SK-N-SH (cell line): ENCODE results near the gene CABP4. TPM values are rescaled to one million over a fixed set of nuclear protein-coding genes. Genes with fewer than 3 reads are reported as not detected.

ENCODE experiments used
- CTCF ChIA-PET: fragments of 300-600, 350-600 bp; formaldehyde crosslinking; extraction: SDS; loops from one replicate; lab custom pipeline; 2021; lab: Yijun Ruan, JAX
- POLR2A ChIA-PET: fragments of 350-600 bp; sonication (Branson Sonifier 250); formaldehyde crosslinking; extraction: SDS; loops from one replicate; lab custom pipeline; 2020; ENCODE audit warnings: antibody characterized with exemption, inconsistent platforms; lab: Yijun Ruan, JAX
- DNase-seq: peaks from one replicate; pipeline ENCODE4 v3.0.0; 2012
- H2AFZ ChIP-seq: fragments of 200-600 bp; sonication (generic); 2 replicates; pipeline ENCODE4 v1.8.1; 2016; ENCODE audit warnings: antibody characterized with exemption, mild to moderate bottlenecking, low read depth
- H3F3A ChIP-seq: fragments of 200-600 bp; sonication (generic); replicated peaks from 2 replicates; pipeline ENCODE3; 2016; ENCODE audit warnings: antibody characterized with exemption, mild to moderate bottlenecking; ENCODE audit not compliant: insufficient read depth
- H3K27ac ChIP-seq, 2 experiments: fragments of 200-500 bp in 1 of 2; fragments of 200-600 bp in 1 of 2; sonication (Bioruptor generic) in 1 of 2; sonication (generic), shearing (Covaris generic) in 1 of 2; 2 replicates each; pipeline versions ENCODE4 v1.5.1 to v1.6.1; 2014 to 2016; ENCODE audit warnings: low read depth in 2 of 2, inconsistent platforms in 1 of 2, low read length in 1 of 2, mild to moderate bottlenecking in 1 of 2, mixed read lengths in 1 of 2
- H3K27me3 ChIP-seq: fragments of 200-600 bp; sonication (generic), shearing (Covaris generic); 2 replicates; pipeline ENCODE4 v1.6.1; 2016; ENCODE audit warnings: mixed run types; ENCODE audit not compliant: insufficient read depth
- H3K36me3 ChIP-seq, 2 experiments: fragments of 200-500 bp in 1 of 2; fragments of 200-600 bp in 1 of 2; sonication (Bioruptor generic) in 1 of 2; sonication (generic) in 1 of 2; replicated peaks in 1 of 2; 2 replicates each; pipeline versions ENCODE3 to v1.5.1; 2014 to 2016; ENCODE audit warnings: low read length in 1 of 2, mild to moderate bottlenecking in 1 of 2; ENCODE audit not compliant: insufficient read depth in 2 of 2, control insufficient read depth in 1 of 2
- H3K4me1 ChIP-seq, 2 experiments: fragments of 200-500 bp in 1 of 2; fragments of 200-600 bp in 1 of 2; sonication (Bioruptor generic) in 1 of 2; sonication (generic), shearing (Covaris generic) in 1 of 2; 2 replicates each; pipeline versions ENCODE4 v1.5.1 to v1.6.1; 2014 to 2016; ENCODE audit warnings: low read depth in 1 of 2, low read length in 1 of 2, mixed run types in 1 of 2; ENCODE audit not compliant: insufficient read depth in 2 of 2, control insufficient read depth in 1 of 2
- H3K4me2 ChIP-seq: fragments of 200-600 bp; sonication (generic), shearing (Covaris generic); 2 replicates; pipeline ENCODE4 v1.6.1; 2017; ENCODE audit warnings: mixed run types
- H3K4me3 ChIP-seq, 2 experiments: fragments of 200-500 bp in 1 of 2; fragments of 200-600 bp in 1 of 2; sonication (Bioruptor generic) in 1 of 2; sonication (generic), shearing (Covaris generic) in 1 of 2; 2 replicates each; pipeline versions ENCODE4 v1.5.1 to v1.8.1; 2014 to 2016; ENCODE audit warnings: low read depth in 2 of 2, inconsistent platforms in 1 of 2, low read length in 1 of 2, mild to moderate bottlenecking in 1 of 2, mixed read lengths in 1 of 2, moderate library complexity in 1 of 2
- H3K79me2 ChIP-seq: fragments of 200-600 bp; sonication (generic); 2 replicates; pipeline ENCODE4 v1.8.1; 2017; ENCODE audit warnings: mild to moderate bottlenecking; ENCODE audit not compliant: insufficient read depth
- H3K9ac ChIP-seq: fragments of 200-600 bp; sonication (generic); 2 replicates; pipeline ENCODE4 v1.6.1; 2017; ENCODE audit warnings: mixed run types
- H3K9me2 ChIP-seq: fragments of 200-600 bp; sonication (generic); 2 replicates; pipeline ENCODE4 v1.6.1; 2017; ENCODE audit warnings: mixed run types
- H3K9me3 ChIP-seq: fragments of 200-600 bp; sonication (generic); 2 replicates; pipeline ENCODE4 v1.6.1; 2017; ENCODE audit warnings: mixed run types, mild to moderate bottlenecking, moderate library complexity
- H4K20me1 ChIP-seq: fragments of 200-600 bp; sonication (generic); 2 replicates; pipeline ENCODE4 v1.6.1; 2017; ENCODE audit warnings: mild to moderate bottlenecking, mixed run types; ENCODE audit not compliant: insufficient read depth
- ELF1 ChIP-seq: IDR thresholded peaks from 2 replicates; pipeline ENCODE4 v1.4.0; 2012
- YY1 ChIP-seq: IDR thresholded peaks from 2 replicates; pipeline ENCODE4 v1.4.0; 2012; ENCODE audit warnings: low read depth, mild to moderate bottlenecking
- WGBS: methylation state at CpG from one replicate; pipeline ENCODE4 v1.1.6; 2017; ENCODE audit warnings: low lambda C conversion rate; 5-methylcytosine and 5-hydroxymethylcytosine counted together
- polyA plus RNA-seq, 3 experiments: library from polyadenylated mRNA; depleted of rRNA; stranded (reverse); fragments of >200 nt; gene quantifications; 2 replicates each; pipeline ENCODE4 v1.2.3, GENCODE V29; 2012
- small RNA-seq, 7 experiments: library from RNA; depleted of rRNA; stranded (forward); fragments of <200 nt; gene quantifications; one replicate each; pipeline ENCODE3, GENCODE V24; 2012

The CABP4 gene
- polyA plus RNA-seq, 1 of the 3 experiments (the other 2 are of a cell fraction): not detected

- CTCF ChIA-PET: no interaction called here
- Histone ChIP-seq H2AFZ (no peak overlapping the region), H3F3A (peaks cover 22% of the 10 kb centered on the region), H3K79me2 (peaks cover 15% of the 10 kb centered on the region; the same call in 1 of the 2 replicates), H3K36me3 (peaks cover 0 to 6% of the 10 kb centered on the region in 2 experiments), H3K9me2 (no peaks in the 10 kb centered on the region), H3K27me3 (no peaks in the 10 kb centered on the region; the same call in 1 of the 2 replicates), H3K9ac (no peak overlapping the region), H3K27ac (no peak overlapping the region), H3K4me1 (peaks cover 10 to 28% of the 10 kb centered on the region in 2 experiments), H4K20me1 (no peaks in the 10 kb centered on the region), H3K4me3 (no peak overlapping the region), H3K4me2 (no peak overlapping the region), H3K9me3 (no peaks in the 10 kb centered on the region)
- no peak for DNase-seq
- POLR2A ChIA-PET: no interaction called here
- WGBS: 79% methylated on average over 3 of the region's 3 CpGs
- no peak for TF ChIP-seq YY1
- no peak for TF ChIP-seq ELF1
Measured at GRCh38 chr11:67510023-67510345, 54.8 kb downstream of the CABP4 start.

Small RNA genes lying within 50 kb of the gene (small RNA-seq; reads per million reads assigned to genes)
- 0 reads per million in 7 experiments for gene MIR6752

Other genes starting within 250 kb of the CABP4 start
- gene GRK2, start 188.9 kb upstream of the CABP4 start, polyA plus RNA-seq (2012; rRNA removed): 44.6 and 48.5 TPM in 2 replicates
- 50.2 and 51.4 TPM in 2 replicates for gene ANKRD13D, start 166.1 kb upstream of the CABP4 start, polyA plus RNA-seq (2012; rRNA removed)
- 13.5 and 17.1 TPM in 2 replicates for gene SSH3, start 151.8 kb upstream of the CABP4 start, polyA plus RNA-seq (2012; rRNA removed)
- 80.4 and 89.4 TPM in 2 replicates for gene POLD4, start 101.8 kb upstream of the CABP4 start, polyA plus RNA-seq (2012; rRNA removed)
- 27.0 and 27.7 TPM in 2 replicates for gene CLCF1, start 81.8 kb upstream of the CABP4 start, polyA plus RNA-seq (2012; rRNA removed)
- gene RAD9A, start 63.4 kb upstream of the CABP4 start, polyA plus RNA-seq (2012; rRNA removed): 21.5 and 22.3 TPM in 2 replicates
- gene PPP1CA, start 53.5 kb upstream of the CABP4 start, polyA plus RNA-seq (2012; rRNA removed): 210 and 261 TPM in 2 replicates
- gene TBC1D10C, start 51.3 kb upstream of the CABP4 start, polyA plus RNA-seq (2012; rRNA removed): 0.05 TPM in 1 of 2 replicates, not detected in the other
- gene CARNS1, start 39.7 kb upstream of the CABP4 start, polyA plus RNA-seq (2012; rRNA removed): 0.15 and 0.23 TPM in 2 replicates
- 52.0 and 53.2 TPM in 2 replicates for gene RPS6KB2, start 26.9 kb upstream of the CABP4 start, polyA plus RNA-seq (2012; rRNA removed)
- gene PTPRCAP, start 17.7 kb upstream of the CABP4 start, polyA plus RNA-seq (2012; rRNA removed): 1.3 and 1.4 TPM in 2 replicates
- gene CORO1B, start 11.9 kb upstream of the CABP4 start, polyA plus RNA-seq (2012; rRNA removed): 195 and 220 TPM in 2 replicates
- gene GPR152, start 2.6 kb upstream of the CABP4 start, polyA plus RNA-seq (2012; rRNA removed): not detected in 2 replicates
- 132 and 135 TPM in 2 replicates for gene TMEM134, start 13.9 kb downstream of the CABP4 start, polyA plus RNA-seq (2012; rRNA removed)
- gene AIP, start 27.7 kb downstream of the CABP4 start, polyA plus RNA-seq (2012; rRNA removed): 192 and 207 TPM in 2 replicates
- 24.2 and 24.4 TPM in 2 replicates for gene PITPNM1, start 50.0 kb downstream of the CABP4 start, polyA plus RNA-seq (2012; rRNA removed)
- gene CDK2AP2, start 52.8 kb downstream of the CABP4 start, polyA plus RNA-seq (2012; rRNA removed): 32.8 and 47.9 TPM in 2 replicates
- not detected in 2 replicates for gene CABP2, start 68.1 kb downstream of the CABP4 start, polyA plus RNA-seq (2012; rRNA removed)
- gene GSTP1, start 128.5 kb downstream of the CABP4 start, polyA plus RNA-seq (2012; rRNA removed): 488 and 745 TPM in 2 replicates
- 220 and 278 TPM in 2 replicates for gene NDUFV1, start 151.6 kb downstream of the CABP4 start, polyA plus RNA-seq (2012; rRNA removed)
- gene NUDT8, start 174.6 kb downstream of the CABP4 start, polyA plus RNA-seq (2012; rRNA removed): 2.2 and 2.7 TPM in 2 replicates
- gene TBX10, start 184.4 kb downstream of the CABP4 start, polyA plus RNA-seq (2012; rRNA removed): not detected in 2 replicates
- not detected in 2 replicates for gene ACY3, start 195.4 kb downstream of the CABP4 start, polyA plus RNA-seq (2012; rRNA removed)
- not detected in 2 replicates for gene ALDH3B2, start 219.3 kb downstream of the CABP4 start, polyA plus RNA-seq (2012; rRNA removed)